Measurements from ENCODE around the gene FBN2. TPM values are rescaled to one million over a fixed set of nuclear protein-coding genes. Genes with fewer than 3 reads are reported as not detected.

The FBN2 gene
- total RNA-seq, 1 donor from 2014 or later = 3.9 TPM

DNA sequence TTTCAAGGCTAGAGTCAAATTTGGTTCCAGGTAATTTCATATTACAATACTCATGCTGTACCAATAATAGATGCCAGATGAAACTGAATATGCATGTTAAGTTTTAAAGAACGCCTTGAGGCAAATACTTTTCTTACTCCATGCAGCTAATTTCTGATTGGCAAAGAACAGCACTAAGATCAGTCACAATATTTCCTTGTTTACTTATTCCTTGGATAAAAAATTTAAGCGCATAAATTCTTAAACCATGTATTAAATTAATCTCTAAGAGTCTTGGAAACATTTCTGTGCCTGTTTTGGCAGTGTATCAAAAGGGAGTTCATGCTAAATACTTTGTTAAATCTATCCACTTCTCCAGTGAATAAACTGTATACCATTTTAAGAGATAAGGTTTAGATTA, 281.0 kb downstream of the FBN2 start:
- no peak for DNase-seq (ENCODE audit: low read depth)

DNA sequence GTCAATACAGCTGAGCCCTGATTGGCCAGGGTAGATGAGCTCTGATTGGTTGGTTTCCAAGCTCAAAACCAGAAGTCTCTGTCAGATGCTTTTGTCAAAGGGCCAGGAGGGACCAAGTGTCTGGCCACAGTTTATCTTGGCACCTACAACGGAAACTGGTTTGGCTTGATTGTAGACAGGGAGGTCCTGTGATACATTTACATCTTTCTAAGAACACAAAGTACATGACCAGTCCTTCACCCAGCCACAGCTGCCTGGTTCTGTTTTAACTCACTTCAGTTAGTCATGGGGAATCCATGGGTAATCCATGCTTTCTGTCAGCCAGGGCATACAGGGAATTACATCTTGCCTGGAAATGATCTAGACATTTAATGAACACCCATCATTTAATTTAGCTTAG, 283.3 kb downstream of the FBN2 start:
- peak; percentile 12 for DNase-seq (ENCODE audit: low read depth)

DNA sequence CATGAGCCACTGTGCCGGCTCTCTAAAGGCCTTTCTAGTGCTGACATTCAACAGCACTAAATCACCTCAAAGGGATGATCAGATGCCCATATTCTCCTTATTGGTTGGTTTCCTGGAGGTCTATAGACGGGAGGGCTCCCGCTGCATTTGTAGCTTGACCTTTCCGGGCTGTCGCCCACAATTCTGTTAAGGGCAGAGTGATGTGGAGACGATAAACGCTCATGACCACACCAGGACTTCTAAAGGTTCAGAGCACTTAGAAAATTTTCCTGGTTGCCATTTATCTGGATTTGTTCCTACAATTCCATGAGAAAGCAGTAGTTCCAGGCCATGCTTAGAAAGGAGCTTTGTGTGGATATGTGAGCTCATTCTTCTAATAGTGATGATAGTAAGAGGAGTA, 284.2 kb downstream of the FBN2 start:
- DNase-seq (ENCODE audit: low read depth) = no peak

DNA sequence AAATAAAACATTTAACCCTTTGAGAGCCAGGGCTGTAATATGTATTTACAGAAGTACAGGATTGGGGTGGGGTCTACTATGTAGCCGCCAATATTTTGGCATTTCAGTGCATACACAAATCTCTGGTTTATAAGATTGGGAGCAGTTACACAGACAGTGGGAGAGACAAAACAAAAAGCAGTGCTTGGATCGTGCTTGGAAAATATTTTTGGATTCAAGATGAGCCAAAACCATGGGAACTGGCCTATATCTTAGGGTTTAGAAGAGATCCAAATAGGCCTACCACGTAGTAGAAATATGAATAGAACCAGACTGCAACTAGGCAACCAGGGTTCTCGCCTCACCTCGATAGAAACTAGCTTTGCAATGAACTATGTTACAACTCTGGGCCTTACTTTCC, 284.9 kb downstream of the FBN2 start:
- no peak for DNase-seq (ENCODE audit: low read depth)

DNA sequence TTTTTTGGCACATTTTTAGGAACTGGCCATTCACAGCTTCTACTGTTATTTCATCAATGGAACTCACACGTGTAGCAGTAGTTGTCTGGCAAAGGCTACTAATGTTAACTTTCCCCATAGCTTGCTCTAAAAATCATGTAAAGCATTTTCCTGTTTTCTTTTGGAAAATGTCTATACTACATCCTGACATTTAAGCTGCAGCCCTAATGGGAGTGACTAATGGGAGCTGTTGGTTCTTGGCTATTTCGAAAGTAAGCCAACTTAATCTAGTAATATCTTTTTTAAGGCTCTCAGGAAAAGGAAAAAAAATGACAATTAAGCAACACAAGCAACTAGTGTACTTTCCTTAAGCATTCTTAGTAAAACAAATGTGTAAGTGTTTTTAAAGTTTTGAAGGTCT, 285.3 kb downstream of the FBN2 start:
- no peak for DNase-seq (ENCODE audit: low read depth)

DNA sequence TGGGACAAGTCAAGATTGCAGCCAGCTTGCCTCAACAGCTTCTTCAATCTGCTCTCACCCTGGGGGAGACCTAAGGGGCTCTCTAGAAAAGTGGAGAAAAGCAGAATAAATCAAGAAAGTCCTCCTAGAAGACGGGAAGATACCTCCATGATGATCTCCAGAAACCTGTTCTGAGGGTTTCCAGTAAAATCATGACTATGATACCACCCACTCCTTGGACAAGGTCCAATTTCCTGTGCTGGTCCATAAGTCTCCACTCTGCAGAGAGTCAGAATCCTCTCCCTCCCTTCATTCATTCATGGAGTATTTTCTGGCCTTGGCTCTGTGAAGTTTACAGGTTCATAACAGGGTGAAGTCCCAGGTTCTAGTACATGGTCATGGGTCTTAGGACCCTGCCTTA, 285.8 kb downstream of the FBN2 start:
- no peak for DNase-seq (ENCODE audit: low read depth)

DNA sequence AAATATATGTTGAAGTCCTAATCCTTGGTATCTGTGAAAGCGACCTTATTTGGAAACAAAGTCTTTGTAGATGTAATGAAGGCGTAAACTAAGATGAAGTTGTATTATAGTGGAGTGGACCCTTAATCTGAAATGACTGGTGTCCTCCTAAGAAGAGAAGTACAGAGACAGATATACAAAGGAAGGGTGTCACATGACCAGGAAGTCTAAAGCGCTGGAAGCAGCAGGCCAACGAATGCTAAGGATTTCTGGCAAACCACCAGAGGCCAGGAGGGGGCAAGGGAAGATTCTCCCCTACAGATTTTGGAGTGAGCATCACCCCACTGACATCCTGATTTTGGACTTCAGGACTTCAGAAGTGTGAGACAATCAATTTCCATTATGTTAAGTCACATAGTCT, 292.1 kb downstream of the FBN2 start:
- DNase-seq (ENCODE audit: low read depth) = no peak

DNA sequence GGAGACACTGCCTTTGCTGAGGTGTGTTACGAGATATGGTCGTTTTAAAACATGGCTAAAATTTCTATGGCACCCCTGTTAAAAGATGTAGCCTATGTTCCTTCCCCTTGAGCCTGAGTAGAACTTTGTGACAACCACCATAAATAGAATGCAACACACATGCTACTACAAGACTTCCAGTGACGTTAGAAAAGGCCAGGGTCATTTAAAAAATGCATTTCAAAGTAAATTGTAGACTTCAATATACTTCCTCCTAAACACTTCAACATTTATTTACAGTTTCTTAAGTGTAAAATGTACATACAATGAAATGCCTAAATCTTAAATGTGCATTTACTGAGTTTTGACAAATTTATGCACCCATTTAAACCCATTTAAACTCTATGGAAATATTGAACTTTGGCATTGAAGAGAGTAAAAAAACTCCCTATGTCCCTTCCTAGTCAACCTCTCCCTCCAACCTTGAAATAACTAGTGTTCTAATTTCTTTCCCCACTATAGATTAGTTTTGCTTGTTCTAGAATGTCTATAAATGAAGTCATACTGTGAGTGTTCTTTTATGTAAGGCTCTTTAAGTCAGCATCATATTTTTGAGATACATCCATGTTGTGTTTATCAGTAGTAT, 294.0 kb downstream of the FBN2 start:
- no peak for DNase-seq (ENCODE audit: low read depth)

DNA sequence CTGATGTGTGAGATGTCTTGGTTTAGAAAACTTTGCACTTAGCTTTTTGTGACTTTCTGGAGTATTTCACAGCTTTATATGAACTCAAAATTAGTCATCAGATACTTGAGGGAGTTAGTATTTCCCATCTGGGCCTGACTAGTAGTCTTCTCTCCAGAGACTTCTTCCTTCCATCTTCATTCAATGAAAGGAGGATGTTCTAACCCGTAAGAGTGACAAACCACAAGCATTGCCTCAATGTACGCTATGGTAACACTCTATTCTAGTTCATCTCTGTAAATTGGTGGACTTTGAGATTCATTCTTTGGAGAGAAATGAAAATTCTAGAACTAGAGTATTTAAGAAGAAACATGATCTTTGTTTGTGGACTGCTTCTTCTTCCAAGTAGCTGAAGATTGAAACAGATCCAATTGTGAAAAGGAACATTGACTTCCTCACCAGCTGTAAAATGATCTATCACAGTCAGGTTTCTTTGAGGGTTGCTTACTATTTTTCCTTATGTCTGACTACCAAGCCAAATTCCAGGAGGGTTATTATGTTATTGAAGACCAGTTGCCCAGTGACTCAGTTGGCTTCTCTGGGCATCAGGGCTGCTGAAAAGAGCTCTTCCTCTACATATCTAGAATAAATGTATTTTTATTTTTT, 296.9 kb downstream of the FBN2 start:
- peak; percentile 33 for DNase-seq (ENCODE audit: low read depth)

DNA sequence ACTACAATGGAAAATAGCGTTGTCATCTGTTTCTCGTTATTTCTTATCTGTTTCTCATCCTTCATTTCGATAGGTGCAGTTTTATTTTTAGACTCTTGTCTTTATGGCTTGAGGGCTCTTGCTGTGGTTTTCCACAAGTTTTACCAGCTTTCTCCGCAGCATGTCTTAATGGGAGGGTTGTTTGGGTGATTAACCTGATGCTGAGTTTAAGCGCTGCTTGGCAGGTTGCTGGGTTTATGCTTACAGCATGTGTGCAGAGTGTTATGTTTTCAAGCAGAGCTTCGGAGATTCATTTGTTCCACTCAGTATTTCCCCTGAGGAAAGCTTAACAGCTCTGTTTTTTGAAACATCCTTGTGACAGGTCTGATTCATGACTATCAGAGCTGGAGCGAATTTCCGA, 300.5 kb downstream of the FBN2 start:
- peak; percentile 21 for DNase-seq (ENCODE audit: low read depth)

DNA sequence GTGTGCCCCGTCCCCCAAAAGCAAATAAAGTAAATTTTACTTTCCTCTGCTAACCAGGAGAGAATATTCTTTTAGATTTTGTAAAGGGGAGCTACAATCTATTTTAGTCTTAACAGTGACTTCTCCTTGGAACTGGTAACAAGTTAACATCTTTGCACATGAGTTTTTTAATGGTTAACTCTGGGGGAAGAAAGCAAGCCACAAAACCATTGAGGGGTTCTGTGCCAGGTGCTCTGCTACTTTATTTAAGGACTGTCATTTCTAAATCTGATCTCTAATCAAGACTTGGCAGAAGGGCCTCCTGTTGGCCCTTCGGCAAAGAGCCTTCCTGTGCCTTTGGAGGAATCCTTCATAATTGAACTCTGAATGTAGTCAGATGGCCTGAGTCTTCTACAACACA, 301.0 kb downstream of the FBN2 start:
- peak; percentile 67 for DNase-seq (ENCODE audit: low read depth)

DNA sequence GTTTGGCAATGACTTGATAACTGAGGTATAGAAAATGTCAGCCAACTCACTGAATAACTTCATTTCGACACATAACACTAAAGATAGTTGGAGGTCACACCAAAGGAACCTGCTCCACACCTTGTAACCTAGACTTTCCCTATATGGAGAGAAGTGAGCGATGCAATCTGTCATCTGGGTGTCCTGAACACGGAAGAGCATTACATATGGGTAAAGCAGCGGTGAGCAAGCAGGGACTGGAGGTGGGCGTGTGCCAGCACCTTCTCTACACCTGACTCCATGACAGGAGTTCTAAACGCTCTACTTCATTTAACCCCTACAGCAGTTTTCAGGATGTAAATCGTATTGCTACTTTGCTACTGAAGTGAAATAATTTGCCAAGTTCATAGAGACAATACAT, 301.7 kb downstream of the FBN2 start:
- no peak for DNase-seq (ENCODE audit: low read depth)

DNA sequence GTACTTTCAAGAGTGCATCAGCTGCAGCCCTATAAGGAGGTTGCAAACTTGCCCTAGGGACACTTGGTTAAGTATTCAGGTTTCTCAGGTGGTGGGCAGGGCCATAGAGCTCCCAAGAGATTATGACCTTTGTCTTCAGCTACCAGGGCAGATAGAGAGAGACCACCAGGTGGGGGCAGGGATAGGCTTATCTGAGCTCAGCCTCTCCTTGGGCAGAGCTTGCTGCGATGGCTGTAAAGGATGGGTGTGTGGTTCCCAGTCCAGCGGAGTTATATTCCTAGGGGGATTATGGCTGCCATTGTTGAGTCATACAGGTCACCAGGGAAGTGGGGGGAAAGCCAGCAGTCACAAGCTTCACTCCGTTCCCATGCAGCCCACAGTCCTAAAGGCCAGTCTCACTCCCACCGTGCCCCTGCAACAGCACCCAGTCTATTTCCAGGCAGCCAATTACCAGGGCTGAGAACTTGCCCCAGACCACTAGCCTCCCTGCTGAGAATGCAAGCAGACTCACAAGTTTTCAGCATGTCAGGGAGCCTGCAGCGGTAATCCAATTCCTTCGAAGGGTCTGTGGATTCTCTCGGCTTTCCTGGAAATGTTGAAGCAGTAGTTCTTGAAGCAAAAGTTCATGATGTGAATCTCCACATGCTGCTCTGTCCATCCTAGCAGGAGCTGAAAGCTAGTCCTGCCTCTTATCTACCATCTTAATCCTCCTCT, 303.0 kb downstream of the FBN2 start:
- no peak for DNase-seq (ENCODE audit: low read depth)

DNA sequence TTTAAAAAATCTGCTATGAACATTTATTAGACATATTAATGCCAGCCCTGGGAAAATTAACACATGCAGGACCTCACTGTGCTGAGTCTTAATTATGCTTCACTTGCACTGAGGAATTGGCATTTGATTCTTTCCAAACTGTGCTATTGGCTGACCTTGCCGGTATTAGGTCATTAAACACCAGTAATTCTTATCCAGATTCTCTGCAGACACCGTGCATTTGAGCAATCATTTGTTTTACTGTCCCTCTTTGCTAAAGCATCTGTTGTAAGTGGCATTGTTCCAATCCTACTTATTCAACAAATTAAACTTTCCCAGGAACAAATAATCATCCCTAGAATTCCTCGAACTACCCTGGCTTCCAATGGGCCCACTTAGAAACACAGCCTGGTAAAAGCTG, 309.5 kb downstream of the FBN2 start:
- DNase-seq (ENCODE audit: low read depth) = peak; percentile 68

DNA sequence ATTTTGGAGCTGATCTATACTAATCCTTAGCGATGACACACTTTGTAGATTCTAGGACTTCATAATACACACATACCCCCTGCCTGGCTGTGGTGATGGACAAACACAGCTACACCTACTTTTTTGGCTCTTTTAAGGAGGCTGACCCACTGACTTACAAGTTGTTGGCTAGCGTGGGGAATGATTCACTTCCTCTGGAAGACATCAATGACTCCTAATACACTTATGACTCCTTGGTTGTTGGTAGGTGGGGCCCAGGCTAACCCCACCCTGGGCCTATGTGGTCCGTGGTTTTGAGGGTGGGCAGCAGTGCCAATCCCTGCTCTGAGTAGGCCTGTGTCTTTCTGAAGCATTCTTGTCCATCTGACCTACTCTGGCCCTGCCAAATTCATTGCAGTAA, 310.0 kb downstream of the FBN2 start:
- DNase-seq (ENCODE audit: low read depth) = peak; percentile 90

DNA sequence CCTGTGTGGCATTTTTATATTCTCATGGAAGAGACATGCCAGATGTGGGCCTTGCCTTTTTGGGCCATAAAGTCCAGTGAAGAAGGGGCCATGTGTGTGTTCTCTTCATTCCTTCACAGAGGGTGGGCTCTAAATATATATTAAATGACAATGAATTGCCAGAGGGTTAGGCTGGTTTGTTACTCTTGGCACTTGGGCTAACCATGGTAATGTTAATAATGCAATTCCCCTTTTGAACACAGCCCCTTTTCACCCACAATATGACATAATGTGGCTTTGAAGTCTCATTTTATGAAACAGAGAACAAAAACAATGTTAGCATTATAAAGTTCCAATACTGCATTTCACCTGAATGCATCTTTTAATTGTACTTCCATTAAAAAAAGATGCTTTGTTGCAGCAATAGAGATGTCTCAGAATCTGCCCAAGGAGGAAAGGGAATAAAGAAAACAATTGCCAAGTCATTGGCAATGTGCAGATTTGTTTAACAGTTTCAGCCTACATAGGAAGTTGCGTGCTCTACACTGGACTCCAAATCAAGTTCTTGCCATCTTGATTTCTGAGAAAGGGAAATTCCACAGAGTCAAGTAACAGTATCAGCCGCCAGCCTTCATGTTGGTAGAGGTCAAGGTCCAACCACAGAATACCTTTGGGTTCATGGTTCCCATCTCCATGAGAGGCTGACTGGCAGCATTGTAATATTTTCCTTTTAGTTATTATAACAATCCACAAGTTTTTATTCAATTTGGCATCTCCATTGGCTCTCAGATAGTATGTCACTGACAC, 312.6 kb downstream of the FBN2 start:
- peak; percentile 46 for DNase-seq (ENCODE audit: low read depth)

DNA sequence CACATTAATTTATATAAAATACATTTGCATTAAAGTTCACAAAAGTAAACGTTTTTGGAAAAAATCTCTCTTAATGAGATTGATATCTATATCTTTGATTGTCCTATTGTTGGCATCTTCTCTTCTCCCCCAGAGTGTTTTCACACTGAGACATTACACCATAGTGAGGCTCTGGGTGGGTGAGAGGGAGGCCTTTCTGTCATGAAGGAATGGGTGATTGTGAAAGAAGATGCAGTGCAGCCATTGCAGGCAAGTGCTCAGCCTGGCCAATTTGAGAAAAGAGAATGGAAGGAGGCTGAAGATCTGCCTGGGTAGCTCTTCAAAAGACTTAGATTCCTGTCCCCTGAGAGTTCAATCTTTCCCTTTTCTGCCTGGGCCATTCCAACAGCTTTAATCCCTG, 313.7 kb downstream of the FBN2 start:
- DNase-seq (ENCODE audit: low read depth) = no peak

DNA sequence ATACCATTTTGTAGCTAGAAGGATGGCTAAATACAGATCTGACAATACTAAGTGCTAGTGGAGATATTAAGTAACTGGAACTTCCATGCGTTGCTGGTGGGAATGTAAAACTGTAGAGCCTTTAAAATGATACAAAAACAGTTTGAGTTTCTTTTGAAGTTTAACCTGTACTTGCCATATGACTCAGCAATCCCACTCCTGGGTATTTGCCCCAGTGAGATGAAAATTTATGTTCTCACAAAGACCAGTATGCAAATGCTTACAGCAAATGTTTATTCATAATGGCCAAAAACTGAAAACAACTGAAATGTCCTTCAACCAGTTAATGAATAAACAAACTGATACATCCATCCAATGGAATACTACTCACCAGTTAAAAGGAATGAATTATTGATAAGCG, 317.2 kb downstream of the FBN2 start:
- no peak for DNase-seq (ENCODE audit: low read depth)

DNA sequence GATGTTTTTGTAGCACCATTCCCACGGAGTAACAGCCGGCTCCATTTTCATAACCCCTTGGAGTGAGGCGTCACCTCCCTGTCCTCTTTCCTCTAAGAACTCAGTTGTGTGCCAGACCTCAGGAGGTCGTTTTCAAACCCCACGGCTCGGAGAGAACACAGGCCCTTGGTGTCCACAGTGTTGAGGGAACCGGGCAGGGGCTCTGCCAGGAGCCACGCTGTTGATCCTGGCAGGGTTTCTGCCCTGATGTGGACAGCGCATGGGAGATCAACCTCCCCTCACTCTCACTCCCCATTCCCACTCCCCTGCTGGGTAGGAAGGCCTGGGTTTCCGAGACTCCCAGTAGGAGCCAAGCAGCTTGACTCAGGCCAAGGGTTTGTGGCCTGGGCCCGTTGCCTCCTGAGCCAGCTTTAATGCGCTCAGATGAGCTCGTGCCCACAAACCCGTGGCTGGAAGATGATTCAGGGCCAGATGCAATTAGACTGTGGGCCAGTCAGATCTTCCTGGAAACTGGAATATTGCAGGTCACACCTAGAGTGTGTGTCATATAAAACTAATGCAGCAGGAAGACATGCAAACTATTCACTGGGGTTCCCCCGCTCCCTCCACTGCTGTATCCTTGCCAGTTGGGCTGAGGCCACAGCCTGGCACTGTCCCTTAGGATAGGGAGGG, 321.0 kb downstream of the FBN2 start:
- peak; percentile 95 for DNase-seq (ENCODE audit: low read depth)

DNA sequence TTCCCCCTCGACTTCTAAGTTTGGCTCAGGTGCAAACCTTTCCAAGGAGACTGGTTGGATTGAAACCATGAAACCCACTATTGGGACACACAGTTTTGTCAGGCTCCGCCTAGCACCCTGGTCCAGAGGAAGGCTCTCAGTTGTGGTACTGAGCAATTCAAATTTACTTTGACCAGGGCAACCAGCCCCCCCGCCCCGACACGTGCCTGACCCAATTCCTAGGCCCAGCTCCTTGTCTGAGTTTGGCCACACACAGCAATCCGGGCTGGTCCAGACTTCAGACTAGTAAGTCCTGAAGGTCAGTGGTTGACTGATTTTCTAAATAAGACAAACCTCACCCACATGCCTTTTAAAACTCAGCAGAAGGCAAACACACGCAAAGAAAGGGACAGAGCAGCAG, 321.8 kb downstream of the FBN2 start:
- DNase-seq (ENCODE audit: low read depth) = no peak

DNA sequence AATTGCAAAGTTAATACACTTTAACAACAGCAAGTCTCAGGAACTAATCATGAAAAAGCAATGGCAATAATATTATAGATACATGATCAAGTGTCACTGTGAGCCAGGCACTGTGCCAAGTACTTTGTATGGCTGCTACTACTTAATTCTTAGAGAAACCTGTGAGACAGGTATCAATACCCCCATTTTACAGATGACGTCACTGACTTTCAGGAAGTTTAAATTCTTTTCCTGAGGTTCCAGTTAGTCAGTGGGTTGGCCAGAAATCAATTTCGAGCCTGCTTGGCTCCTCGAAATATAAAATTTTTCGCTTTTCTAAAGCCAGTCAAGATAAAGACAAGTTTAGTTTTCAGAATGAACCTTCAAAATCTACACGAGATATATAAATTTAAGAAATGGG, 324.2 kb downstream of the FBN2 start:
- DNase-seq (ENCODE audit: low read depth) = no peak
